VCaP (cell line): ENCODE measurements around the gene DNAH9.

Experiments
- H3K27ac ChIP-seq: fragments of 450-650 bp; 2 replicates; pipeline ENCODE4 v1.5.1; 2017
- CTCF ChIP-seq: fragments of 450-650 bp; conservative IDR thresholded peaks from 2 replicates; pipeline ENCODE4 v1.5.1; 2017; ENCODE audit warnings: mild to moderate bottlenecking, moderate library complexity

Gene DNAH9

GRCh38 chr17:11736613-11737312, 138.5 kb downstream of the DNAH9 start:
- no peak for TF ChIP-seq CTCF
- no peak overlapping the region for H3K27ac ChIP-seq

- no peak overlapping the region for H3K27ac ChIP-seq
- no peak for TF ChIP-seq CTCF
Measured at GRCh38 chr17:11737313-11737679, 139.0 kb downstream of the DNAH9 start.

- TF ChIP-seq CTCF: no peak
- H3K27ac ChIP-seq: no peak overlapping the region
Measured at GRCh38 chr17:11738151-11738550, 139.9 kb downstream of the DNAH9 start.

- TF ChIP-seq CTCF: no peak
- no peak overlapping the region for H3K27ac ChIP-seq
Measured at GRCh38 chr17:11739351-11739750, 141.1 kb downstream of the DNAH9 start.

GRCh38 chr17:11739848-11740247, 141.6 kb downstream of the DNAH9 start:
- no peak overlapping the region for H3K27ac ChIP-seq
- TF ChIP-seq CTCF: no peak

GRCh38 chr17:11742886-11743285, 144.6 kb downstream of the DNAH9 start:
- no peak overlapping the region for H3K27ac ChIP-seq
- TF ChIP-seq CTCF: peak; percentile 73

GRCh38 chr17:11744696-11745095, 146.4 kb downstream of the DNAH9 start:
- H3K27ac ChIP-seq: no peak overlapping the region
- no peak for TF ChIP-seq CTCF
